Limb (tissue), 2 donors: ENCODE measurements around the gene PARP2.

Experiments
- DNase-seq, 2 donors: peaks; one replicate each; pipeline ENCODE4 v3.0.0-alpha.2; 2016; ENCODE audit errors: extremely low spot score in 2 of 2

Gene PARP2

DNA sequence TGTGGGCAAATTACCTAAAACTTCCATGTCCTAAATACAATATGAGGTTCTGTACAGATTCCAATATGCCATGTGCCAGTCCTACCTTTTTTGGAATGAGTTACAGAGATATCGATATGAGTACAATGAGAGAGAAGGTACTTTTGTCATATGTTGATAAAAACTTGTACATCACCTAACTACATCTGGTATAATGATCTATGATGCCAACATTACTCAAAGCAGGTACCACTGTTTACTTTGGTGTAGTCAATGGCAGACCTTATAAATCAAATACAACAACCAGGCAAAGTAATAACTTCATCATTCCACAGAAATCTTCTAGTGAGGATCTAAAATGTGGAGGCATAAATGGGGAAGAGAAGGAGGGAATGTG is 57.1 kb downstream of the PARP2 start:
- no peak for DNase-seq

DNA sequence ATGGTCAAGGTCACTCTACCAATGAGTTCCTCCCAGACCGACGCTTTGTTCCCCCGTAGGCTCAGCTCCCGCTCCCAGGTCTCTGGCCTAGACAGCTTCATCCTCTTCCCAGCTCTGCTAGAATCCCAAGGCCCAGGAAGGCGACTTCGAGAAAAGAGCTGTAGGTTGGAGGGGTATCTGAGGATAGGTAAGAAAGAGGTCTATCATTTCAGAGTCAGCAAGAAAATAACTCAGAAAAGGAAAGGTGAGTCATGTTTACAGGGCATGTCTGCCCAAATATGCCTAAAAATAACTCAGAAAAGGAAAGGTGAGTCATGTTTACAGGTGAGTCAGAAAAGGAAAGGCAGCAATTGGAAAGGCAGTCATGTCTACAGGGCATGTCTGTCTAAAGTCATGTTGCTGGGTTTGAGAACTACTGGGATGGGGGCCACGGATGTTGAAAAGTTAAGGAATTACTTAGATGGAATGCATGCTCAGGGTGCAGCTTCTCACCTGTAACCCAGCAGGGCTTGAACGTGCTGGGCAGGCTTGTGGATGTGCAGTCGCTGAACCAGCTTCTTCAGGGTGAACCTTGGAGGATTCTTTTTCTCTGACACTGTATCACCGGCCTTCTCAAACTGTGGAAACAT is 57.6 kb downstream of the PARP2 start:
- no peak for DNase-seq

DNA sequence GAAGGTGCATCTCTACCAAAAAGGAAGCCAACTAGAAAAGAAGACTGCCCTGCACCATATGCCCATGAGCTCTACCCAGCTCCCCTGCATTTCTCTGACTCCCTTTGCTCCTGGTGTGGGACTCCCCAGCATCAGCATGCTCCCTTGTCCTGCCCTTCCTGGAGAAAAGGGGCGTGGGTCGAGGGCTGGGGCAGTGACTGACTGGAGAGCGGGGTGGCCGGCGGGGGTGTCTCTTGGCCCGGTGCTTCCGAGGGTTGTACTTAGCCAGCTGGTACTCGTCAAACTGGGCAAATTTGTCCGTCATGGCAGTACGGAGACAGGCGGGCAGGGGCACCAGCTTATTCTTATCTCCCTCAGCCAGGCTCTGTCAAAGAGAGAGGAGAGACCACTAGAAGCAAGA is 60.1 kb downstream of the PARP2 start:
- DNase-seq, result no peak
